NCI-H526 (cell line): ENCODE measurements around the gene MSANTD3.
"Not testable (repeated sequence)": the region's sequence is repeated elsewhere in the genome, so short reads cannot be mapped to it uniquely, and the experiment has no call there.

Experiments used
- DNase-seq, 2 experiments: peaks; one replicate each; lab custom pipeline; 2025; lab: John Stamatoyannopoulos, UW

MSANTD3 gene

DNA sequence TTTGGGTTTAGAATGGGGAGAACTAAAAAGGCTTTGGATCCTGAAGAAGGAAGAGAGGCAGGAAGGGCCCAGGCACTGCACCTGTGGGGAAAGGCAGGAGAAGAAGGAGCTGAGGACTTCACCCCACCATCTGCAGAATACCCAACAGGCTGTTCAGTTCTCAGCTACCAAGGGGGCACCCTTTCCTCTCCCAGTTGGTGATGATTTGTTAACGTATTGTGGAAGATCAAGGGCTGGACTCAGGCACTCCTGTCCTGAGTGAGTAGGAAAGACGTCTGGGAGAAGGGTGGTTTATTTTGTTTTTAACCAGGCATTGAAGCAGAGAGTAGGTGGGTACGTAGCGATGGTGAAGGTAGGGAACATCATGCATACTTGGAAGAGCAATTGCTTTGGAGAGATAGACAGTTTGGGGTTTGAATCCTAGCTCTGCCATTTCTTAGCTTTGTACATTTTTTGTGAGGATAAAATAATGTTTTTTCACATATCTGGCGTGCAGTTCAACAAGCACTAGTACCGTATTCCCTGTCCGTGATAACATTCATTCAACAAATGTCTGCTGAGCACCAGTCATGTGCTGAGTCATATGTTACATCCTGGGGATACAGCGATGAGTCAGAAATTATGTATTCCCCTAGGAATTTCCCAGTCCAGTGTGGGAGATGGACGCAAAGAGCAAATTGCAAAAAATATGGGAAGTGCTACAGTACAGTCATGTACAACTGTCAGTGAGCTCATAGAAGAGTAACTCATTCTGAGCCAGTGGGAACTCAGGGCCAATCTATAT is 2.1 kb downstream of the MSANTD3 start:
- DNase-seq: no peak

DNA sequence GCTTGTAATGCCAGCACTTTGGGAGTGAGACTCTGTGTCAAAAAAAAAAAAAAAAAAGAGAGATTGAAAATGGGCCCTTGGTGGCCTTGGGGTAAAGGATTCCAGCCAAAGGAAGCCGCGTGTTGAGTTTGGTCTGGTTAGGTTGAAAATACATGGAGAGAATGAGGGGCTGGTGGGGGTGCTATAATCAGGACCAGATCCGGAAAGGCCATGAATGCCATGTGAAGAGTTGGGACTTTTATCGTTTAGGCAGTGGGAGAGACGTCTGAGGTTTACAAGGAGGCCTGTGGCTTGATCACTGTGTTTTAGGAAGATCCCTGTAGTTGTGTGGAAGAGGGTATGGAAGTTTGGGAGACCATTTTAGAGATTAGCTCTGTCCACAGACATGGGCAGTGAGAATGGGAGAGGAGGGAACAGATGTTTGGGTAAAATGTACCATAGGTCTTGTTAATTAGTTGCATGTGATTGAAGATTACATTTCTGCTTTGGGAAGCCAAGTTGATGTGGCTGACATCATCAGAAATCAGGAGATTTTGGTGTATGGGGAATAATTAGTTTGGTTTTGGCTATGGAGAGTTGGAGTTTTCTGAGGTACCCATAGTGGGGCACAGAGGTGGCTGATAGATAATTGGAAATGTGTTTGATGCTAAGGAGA is 3.5 kb downstream of the MSANTD3 start:
- DNase-seq: no peak

GRCh38 chr9:100431886-100432285 is 4.9 kb downstream of the MSANTD3 start:
- no peak for DNase-seq

DNA sequence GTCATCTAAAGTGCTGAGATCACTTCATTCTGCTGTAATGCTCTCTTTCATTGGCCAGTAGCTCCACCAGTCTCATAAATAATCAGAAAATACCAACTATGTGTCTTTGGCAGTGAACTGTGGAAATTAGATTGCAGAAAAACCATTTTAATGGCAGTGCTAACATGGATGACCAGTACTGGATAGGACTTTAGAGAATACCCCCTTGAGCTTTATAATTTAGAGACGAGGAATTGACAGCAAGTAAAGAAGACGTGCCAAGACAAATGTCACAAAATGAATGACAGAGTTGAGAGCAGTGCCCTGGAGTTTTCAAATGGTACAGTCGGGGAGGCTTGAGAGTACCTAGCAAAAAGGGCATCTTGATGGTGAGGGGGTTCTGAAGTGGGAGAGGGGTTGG is 5.8 kb downstream of the MSANTD3 start:
- DNase-seq: no peak

- no peak for DNase-seq
These were observed 9.6 kb downstream of the MSANTD3 start for GRCh38 chr9:100436571-100436970.

DNA sequence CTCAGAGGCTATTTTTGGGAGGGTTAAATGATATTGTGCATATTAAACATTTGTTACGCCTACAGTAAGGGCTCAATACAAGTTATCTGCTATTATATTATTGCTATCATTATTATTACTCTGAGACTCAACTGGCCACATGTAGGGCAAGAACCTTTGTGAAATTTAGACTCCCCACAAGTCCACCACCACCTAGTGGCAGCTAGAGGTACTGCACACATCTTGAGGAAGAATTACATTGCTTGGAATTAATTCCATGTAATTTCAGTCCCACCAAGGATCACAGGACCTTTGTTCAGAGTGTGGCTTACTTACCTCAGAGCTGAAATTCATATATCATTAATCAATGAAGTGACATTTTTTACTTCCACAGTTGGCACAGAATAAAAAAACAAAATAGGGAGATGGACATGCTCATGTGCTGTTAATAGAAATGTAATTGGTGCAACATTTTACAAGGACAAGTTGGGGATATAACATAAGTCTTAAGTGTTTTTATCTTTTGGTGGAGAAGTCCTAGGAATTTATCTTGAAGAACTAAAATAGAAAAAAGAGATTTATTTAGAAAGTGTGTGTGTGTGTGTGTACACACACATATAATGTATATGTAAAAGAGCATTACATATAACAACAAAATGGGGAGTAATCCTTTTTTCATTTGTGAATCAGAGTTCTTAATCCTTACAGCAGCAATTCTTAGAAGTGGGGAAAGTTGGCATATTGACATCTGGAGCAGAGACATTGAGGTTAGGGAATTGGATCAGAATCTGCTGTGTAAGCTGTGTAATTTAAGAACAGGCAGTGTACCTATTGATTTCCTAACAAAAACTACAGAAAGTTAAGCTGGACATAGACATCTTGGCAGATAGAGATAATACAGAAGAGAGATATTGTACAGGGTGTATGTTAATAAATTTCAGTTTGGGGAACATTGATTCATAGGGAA is 11.2 kb downstream of the MSANTD3 start:
- DNase-seq: peak; percentile 2 to 66

GRCh38 chr9:100440071-100440470 is 13.1 kb downstream of the MSANTD3 start:
- no peak for DNase-seq

- not testable (repeated sequence) for DNase-seq
These were observed 13.5 kb downstream of the MSANTD3 start for GRCh38 chr9:100440487-100440886.

- no peak for DNase-seq
These were observed 15.0 kb downstream of the MSANTD3 start for GRCh38 chr9:100441911-100442361.

GRCh38 chr9:100443781-100444768 is 17.1 kb downstream of the MSANTD3 start:
- DNase-seq: no peak

GRCh38 chr9:100445161-100445902 is 18.4 kb downstream of the MSANTD3 start:
- DNase-seq: no peak

GRCh38 chr9:100445903-100446549 is 19.1 kb downstream of the MSANTD3 start:
- no peak for DNase-seq

DNA sequence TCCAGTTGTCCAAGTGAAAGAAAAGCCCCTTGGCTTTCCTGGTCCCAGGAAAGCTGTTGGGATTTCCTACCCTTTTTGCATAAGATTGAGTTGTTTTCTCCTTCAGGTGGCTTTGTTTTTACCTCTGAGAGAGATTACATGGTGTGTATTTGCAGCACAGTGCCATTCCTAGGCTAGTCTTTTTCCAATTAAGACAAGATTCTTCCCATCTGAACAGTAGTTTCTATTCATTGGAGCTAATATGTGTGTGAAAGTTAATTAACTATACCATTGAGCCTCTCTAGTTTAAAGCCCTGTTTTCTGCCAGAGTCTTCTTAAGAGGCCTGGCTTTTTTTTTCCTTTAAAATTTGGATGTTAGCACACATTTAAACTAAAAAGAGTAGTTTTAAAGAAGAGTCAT is 20.1 kb downstream of the MSANTD3 start:
- no peak for DNase-seq

DNA sequence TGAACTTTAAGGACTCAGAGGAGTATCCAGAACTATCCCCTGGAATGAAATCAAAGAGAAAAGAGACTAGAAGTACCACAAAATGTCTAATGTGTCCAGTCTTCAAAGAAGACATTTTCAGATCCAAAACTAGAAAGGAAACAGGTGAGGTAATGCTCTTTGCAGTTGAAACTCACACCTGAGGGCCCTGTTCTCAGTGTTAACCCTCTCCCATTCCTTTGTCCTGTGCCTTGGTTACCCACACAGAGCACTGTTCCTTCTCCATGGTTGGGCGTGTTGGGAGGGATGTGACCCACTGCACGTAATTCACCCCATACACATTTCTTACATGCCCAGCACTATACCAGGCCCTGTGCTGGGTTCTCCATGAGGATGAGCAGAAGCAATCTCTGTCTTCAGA is 21.3 kb downstream of the MSANTD3 start:
- no peak for DNase-seq

DNA sequence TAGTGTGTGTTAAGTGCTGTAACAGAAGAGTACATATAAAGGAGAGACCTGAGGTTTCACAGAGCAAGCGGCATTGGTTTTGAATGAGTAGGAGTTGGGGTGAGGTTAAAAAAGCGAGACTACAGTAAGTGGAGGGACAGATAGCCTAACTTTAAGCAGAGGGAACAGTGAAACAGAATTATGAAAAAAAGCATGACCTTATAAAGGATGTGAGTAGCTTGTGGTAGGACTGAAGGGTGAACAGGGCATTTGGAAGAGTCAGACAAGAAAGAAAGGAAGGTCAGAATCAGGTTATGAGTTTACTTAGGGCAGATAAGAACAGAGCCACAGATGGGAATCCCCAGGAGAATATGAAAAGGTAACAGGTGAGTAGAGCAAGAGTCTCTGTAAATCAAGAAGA is 22.5 kb downstream of the MSANTD3 start:
- DNase-seq: no peak

DNA sequence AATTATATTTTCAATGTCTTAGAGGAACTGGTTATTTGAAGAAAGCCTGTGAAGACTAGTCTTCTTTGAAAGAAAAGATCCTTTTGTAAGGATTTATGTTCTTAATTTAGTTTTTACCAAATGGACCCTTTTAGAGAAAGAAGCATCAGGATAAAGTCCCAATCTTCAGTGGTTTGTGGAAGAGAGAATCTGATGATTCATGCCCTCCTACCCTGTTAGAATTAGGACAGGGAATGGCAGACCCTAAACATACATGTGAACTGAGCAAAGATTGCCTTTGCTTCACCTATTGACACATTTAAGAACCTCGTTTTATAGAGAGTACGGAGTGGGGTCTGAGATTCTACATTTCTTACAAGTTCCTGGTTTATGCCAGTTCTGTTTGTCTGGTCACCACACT is 26.0 kb downstream of the MSANTD3 start:
- no peak for DNase-seq

DNA sequence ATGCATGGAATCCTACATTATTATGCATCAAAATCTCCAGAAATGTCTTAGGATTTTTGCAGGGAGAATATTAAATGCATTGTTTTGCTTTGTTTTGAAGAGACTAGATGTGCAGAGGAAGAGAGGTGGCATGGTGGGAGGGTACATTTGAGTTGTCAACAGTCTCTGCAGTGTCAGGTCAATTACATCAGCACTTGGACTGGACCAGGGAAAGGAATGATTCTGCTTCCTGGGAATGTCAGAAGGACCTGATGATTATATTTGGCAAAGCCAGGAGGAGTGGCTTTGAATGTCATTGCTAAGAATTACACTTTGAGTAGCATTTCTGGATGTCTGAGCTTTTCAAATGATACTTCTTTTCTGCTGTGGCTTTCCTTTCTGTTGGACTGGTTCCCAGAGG is 28.5 kb downstream of the MSANTD3 start:
- no peak for DNase-seq

DNA sequence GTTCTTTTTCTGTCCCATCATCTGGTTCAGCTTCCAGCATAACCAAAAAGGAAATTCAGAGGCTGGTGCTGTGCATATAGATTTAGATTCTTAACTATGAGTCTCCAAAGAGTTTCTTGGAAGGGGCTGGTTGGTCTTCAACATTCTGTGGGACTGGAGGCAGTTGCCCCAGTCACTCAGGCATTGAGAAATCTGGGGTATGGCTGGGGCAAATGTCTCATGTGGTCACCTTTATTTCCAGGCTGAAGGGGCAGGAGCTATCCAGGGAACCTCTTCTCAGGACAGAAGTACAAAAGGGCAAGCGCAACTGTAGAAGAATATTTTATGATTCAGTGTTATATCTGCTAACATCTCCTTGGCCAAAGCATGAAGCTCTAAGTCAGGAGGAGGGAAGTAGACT is 30.6 kb downstream of the MSANTD3 start:
- DNase-seq: no peak

GRCh38 chr9:100459963-100460362 is 33.0 kb downstream of the MSANTD3 start:
- DNase-seq: no peak

DNA sequence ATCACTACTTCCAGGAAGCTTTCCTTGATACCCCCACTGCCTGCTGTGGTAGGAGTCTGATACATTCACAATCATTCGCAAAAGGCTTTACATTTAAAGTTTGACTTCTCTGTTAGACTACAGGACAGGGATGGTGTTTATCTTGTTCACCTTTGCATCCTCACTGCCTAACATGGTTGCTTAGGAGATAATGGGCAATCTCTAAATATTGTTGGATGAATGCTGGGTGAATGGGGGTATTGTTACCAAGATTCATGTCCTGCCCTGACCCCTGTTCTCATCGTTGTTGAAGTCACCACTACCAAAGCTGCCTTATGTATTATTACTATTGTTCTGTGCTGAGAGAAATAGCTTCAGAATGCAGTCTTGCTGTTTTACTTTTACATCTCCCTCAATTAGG is 38.3 kb downstream of the MSANTD3 start:
- DNase-seq: peak; percentile 20 to 24
